Measurements from ENCODE around the gene MAP4K5. TPM values are rescaled to one million over a fixed set of nuclear protein-coding genes. Genes with fewer than 3 reads are reported as not detected.

MAP4K5 gene
- polyA plus RNA-seq, 1 donor (not counting 4 experiments of a cell fraction or from before 2014, with no cell fraction given), result 25.8 TPM

GRCh38 chr14:50520947-50521815, 11.2 kb downstream of the MAP4K5 start:
- H3K36me3 ChIP-seq (ENCODE audit: control insufficient read depth in 2 of 2, extremely low read depth in 1 of 2, insufficient read depth in 2 of 2, low read length in 2 of 2), result no peaks in the 10 kb centered on the region
- FAIRE-seq, result peak; percentile 87
- no peaks in the 10 kb centered on the region for H3K9me1 ChIP-seq (ENCODE audit: control insufficient read depth, extremely low read depth, insufficient read depth, low read length)
- DNase-seq (ENCODE audit: low read depth, low spot score), result peak; percentile 57
- H3K79me2 ChIP-seq (ENCODE audit: control insufficient read depth, insufficient read depth, low read length), result peaks cover 86% of the 10 kb centered on the region
- H3K27ac ChIP-seq (ENCODE audit: control insufficient read depth, insufficient read depth, low read length), result peak overlapping the region; percentile 83
- no peak overlapping the region for H2AFZ ChIP-seq (ENCODE audit: control insufficient read depth, low read length)
- peaks cover 31% of the 10 kb centered on the region for H3K4me1 ChIP-seq (ENCODE audit: control insufficient read depth, extremely low read depth, insufficient read depth, low read length)
- H4K20me1 ChIP-seq (ENCODE audit: control insufficient read depth, extremely low read depth, insufficient read depth, low read length), result no peaks in the 10 kb centered on the region
- peak overlapping the region in 1 of 3 experiments; percentile 0 for H3K4me3 ChIP-seq (ENCODE audit: control insufficient read depth in 2 of 3, extremely low read depth in 1 of 3, insufficient read depth in 2 of 3, low read depth in 1 of 3, low read length in 3 of 3)
- TF ChIP-seq CTCF (optimal IDR thresholded peaks at IDR 0.05 in 1 of 3, IDR thresholded peaks at IDR 0.05 in 1 of 3, conservative IDR thresholded peaks at IDR 0.05 in 1 of 3; ENCODE audit: extremely low read depth in 1 of 3, insufficient read depth in 2 of 3, low read length in 3 of 3), result no peak
- no peak for TF ChIP-seq EZH2 (IDR thresholded peaks at IDR 0.05; ENCODE audit: low read length)
- peak overlapping the region; percentile 77 for H3K4me2 ChIP-seq (ENCODE audit: control insufficient read depth, extremely low read depth, insufficient read depth, low read depth, low read length)
- H3K9me3 ChIP-seq (ENCODE audit: control insufficient read depth, low read depth, low read length), result no peaks in the 10 kb centered on the region
- dilution Hi-C loops (cut with MboI; ENCODE audit: extremely low pct_ligation_motif_present, low sequenced_read_pairs), result no loop called here
- no peaks in the 10 kb centered on the region for H3K27me3 ChIP-seq (ENCODE audit: control insufficient read depth, extremely low read depth, insufficient read depth, low read length)
- peak overlapping the region; percentile 54 for H3K9ac ChIP-seq (ENCODE audit: control insufficient read depth, extremely low read depth, insufficient read depth, low read length)

- Histone ChIP-seq H3K9ac (ENCODE audit: control insufficient read depth, extremely low read depth, insufficient read depth, low read length) (no peak overlapping the region), H2AFZ (ENCODE audit: control insufficient read depth, low read length) (no peak overlapping the region), H3K4me3 (ENCODE audit: control insufficient read depth in 2 of 3, extremely low read depth in 1 of 3, insufficient read depth in 2 of 3, low read depth in 1 of 3, low read length in 3 of 3) (no peak overlapping the region), H3K27me3 (ENCODE audit: control insufficient read depth, extremely low read depth, insufficient read depth, low read length) (no peaks in the 10 kb centered on the region), H3K27ac (ENCODE audit: control insufficient read depth, insufficient read depth, low read length) (no peak overlapping the region), H3K4me1 (ENCODE audit: control insufficient read depth, extremely low read depth, insufficient read depth, low read length) (peaks cover 15% of the 10 kb centered on the region), H3K9me1 (ENCODE audit: control insufficient read depth, extremely low read depth, insufficient read depth, low read length) (no peaks in the 10 kb centered on the region), H3K4me2 (ENCODE audit: control insufficient read depth, extremely low read depth, insufficient read depth, low read depth, low read length) (no peak overlapping the region), H3K36me3 (ENCODE audit: control insufficient read depth in 2 of 2, extremely low read depth in 1 of 2, insufficient read depth in 2 of 2, low read length in 2 of 2) (no peaks in the 10 kb centered on the region), H3K79me2 (ENCODE audit: control insufficient read depth, insufficient read depth, low read length) (peaks cover 93% of the 10 kb centered on the region), H3K9me3 (ENCODE audit: control insufficient read depth, low read depth, low read length) (no peaks in the 10 kb centered on the region), H4K20me1 (ENCODE audit: control insufficient read depth, extremely low read depth, insufficient read depth, low read length) (no peaks in the 10 kb centered on the region)
- dilution Hi-C loops (cut with MboI; ENCODE audit: extremely low pct_ligation_motif_present, low sequenced_read_pairs), result no loop called here
- TF ChIP-seq CTCF (optimal IDR thresholded peaks at IDR 0.05 in 1 of 3, IDR thresholded peaks at IDR 0.05 in 1 of 3, conservative IDR thresholded peaks at IDR 0.05 in 1 of 3; ENCODE audit: extremely low read depth in 1 of 3, insufficient read depth in 2 of 3, low read length in 3 of 3), result no peak
- no peak for TF ChIP-seq EZH2 (IDR thresholded peaks at IDR 0.05; ENCODE audit: low read length)
- no peak for FAIRE-seq
- DNase-seq (ENCODE audit: low read depth, low spot score), result no peak
These were observed 16.3 kb downstream of the MAP4K5 start for GRCh38 chr14:50516091-50516490.

Data from keratinocyte (primary cell).